Stimulated activated CD4-positive, alpha-beta T cell treated with anti-CD3 and anti-CD28 coated beads, Interleukin-2, amount 100 ng/mL, for 48 hours (primary cell): ENCODE results near the gene SLC15A4.
A peak's percentile ranks its signal among the peaks of the same experiment; 100 is the strongest.

Source experiments
- DNase-seq, 2 donors: peaks; one replicate each; pipeline ENCODE4 v3.0.0-alpha.2; 2020

Gene SLC15A4

DNA sequence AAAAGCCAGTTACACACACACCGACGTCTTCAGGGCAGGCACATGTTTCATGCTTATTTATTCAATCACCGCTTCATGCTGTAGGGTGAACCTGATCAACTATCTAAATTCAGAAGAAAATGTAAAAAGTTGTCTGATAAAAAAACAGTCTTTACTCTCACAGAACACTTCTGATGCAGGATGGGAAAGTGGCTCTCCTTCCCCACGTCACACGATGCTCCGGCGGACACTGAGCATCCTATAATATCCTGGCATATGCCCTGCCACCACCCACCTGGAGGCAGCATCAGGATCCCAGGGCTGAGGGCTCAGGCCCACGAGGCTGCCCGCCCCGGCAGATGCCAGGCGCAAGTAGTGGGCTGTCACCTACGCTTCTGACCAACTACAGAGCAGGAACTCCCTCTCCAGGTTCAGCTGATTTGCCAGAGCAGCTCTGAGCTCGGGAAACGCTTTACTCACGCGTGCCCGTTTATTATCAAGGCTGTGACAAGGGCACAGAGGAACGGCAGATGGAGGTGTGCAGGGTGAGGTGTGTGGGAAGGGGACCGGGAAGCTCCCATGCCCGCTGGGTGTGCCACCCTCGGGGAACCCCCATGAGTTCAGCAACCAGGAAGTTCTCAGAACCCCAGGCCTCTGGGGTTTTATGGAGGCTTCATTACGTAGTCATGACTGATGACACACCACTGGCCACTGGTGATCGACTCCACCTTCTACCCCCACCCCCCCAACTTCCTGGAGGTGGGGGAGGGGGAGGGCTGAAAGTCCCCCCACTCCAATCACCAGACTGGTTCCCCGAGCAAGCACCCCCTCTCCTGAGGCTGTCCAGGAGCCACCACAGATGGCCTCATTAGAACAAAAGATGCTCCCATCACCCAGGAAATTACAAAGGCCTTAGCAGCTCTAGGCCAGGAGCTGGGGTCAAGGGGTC lies 32.1 kb downstream of the SLC15A4 start:
- no peak for DNase-seq

DNA sequence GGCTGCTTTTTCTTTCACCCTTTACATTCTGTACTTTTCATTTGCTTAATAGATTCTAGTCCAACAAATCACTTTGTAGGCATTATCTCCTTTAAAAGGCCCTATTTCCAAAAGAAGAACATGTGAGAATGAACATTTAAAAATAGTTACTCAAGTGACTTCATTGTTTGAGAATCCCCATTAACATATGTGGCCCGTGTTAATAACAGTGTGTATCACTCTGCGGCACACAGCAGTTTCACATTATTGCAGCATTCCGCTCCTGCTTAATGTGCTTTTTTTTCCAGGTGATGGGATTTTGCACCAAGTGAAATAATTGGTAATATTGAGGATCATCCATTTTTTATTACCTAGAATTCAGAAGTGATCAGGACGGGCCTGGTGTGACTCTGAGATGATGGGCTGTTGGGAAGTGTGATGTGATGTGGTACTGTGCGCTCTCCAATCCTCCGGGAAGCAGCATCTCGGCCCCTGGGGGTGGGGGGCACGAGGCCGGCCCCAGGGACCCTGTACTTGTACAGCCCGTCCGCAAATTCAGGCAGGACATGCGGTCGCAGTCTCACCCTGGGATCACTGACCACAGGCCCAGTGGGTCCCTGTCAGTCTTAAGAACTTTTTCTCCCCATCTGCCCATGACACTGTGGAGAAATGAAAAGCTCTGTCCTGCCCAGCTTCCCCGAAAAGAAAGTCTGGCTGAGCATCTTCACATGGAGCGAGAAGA lies 32.9 kb downstream of the SLC15A4 start:
- no peak for DNase-seq

- DNase-seq: no peak
Observed at GRCh38 chr12:128790221-128790620, 33.5 kb downstream of the SLC15A4 start.

DNA sequence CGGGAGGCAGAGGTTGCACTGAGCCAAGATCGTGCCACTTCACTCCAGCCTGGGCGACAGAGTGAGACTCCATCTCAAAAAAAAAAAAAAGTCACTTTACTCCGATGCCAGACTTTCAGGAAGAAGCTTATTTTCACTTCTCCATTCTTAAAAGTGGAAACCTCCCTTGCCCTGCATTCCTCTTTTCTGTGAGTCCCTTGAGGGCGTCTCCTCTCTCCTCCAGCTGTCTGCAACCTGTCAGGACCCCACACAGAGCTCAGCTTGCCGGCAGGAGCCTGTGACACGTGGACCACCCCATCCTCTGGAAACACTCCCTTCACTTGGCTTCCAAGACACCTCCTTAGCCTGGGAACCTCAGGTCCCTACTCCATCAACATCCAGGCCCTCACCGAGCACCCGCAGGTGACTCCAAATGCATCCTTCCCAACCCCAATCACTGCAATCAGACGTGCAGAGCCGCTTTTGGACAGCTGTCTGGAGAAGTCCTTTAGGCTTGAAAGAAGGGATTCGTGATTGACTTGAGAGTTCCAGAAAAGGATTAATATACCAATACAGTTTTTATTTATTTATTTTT lies 34.3 kb downstream of the SLC15A4 start:
- DNase-seq: no peak

- no peak for DNase-seq
Observed at GRCh38 chr12:128787827-128788226, 35.9 kb downstream of the SLC15A4 start.

DNA sequence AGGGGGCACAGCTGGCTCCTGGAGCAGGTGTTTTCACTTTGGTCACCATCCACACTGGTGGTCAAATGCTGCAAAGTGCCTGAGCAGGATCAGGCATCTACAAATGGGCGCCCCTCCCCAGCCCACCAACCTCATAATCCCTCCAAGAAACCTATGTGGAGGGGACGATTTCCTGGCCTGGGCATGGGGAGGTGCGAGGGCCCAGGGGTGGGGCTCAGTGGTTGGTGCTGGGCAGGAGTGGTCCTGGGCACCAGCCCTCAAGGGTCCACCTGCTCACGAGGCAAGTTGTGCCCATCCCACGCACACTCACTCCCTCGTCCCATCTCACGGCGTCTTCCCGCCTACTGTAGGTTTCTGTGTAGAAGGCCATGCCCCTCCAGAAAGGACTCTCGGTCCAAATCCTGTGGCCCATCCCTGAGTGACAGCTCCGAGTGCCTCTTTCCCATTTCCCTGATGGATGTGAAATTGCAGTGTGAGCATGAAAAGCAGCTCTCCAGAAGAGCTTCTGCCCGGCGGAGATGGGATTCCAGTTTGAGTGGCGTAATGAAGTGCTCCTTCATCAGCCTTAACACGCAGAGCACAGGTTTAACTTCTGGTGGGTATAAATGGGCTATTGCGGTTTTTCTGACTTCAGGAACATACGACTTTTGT lies 36.9 kb downstream of the SLC15A4 start:
- DNase-seq: no peak

DNA sequence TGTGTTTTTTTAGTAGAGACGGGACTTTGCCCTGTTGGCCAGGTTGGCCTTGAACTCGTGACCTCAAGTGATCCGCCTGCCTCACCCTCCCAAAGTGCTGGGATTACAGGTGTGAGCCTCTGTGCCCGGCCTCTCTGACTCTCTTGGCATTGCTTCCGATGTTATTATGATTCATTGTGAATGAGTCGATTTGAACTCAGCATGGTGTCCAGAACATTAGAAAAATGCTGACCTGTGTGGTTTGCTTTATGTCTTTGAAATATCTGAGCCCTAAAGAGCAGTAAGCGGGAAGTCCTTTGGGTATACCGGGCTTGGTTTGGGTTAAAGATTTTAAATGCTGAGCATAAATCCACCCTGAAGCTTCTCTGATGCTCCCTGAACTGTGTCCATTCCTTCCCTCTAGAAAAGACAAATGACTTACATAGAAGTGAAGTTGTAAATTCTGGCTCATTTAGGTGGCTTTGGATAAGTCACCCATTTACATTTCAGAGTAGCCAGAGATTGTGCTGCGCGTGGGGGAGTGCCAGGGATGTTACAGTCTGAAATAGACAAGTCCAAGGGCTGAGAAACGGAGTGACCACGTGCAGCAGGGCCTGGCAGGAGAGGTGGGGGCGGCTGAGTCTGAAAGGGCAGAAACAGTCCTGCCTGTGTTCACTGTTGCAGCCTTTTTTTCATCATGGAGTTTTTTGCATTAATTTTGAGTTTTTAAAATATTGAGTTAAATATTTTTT lies 39.6 kb downstream of the SLC15A4 start:
- DNase-seq: no peak

GRCh38 chr12:128783129-128783574 lies 40.6 kb downstream of the SLC15A4 start:
- DNase-seq: peak; percentile 7 to 23

- no peak for DNase-seq
Observed at GRCh38 chr12:128779901-128780300, 43.9 kb downstream of the SLC15A4 start.

GRCh38 chr12:128772249-128772648 lies 51.5 kb downstream of the SLC15A4 start:
- DNase-seq: no peak

GRCh38 chr12:128771681-128772080 lies 52.1 kb downstream of the SLC15A4 start:
- no peak for DNase-seq

DNA sequence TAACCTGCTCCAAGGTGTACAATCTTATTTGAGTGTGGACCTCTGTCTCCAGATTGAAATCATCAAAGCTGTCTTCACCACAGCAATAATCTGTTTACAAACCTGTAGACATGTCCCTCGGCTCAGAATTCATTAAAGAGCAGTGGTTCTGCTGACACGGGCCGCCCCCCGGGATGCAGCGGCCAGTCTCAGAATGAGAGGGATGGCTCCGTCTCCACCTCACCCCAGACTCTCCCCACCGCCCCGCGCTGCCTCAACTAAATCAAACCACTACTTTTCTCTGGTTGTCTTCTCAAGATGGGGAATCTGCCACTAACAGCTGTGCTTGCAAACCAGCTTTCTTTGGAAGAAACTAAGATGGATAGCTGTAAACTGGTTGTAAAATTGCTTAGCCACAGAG lies 56.2 kb downstream of the SLC15A4 start:
- DNase-seq: no peak

GRCh38 chr12:128766738-128767501 lies 56.8 kb downstream of the SLC15A4 start:
- no peak for DNase-seq

- DNase-seq: no peak
Observed at GRCh38 chr12:128763395-128763794, 60.4 kb downstream of the SLC15A4 start.

DNA sequence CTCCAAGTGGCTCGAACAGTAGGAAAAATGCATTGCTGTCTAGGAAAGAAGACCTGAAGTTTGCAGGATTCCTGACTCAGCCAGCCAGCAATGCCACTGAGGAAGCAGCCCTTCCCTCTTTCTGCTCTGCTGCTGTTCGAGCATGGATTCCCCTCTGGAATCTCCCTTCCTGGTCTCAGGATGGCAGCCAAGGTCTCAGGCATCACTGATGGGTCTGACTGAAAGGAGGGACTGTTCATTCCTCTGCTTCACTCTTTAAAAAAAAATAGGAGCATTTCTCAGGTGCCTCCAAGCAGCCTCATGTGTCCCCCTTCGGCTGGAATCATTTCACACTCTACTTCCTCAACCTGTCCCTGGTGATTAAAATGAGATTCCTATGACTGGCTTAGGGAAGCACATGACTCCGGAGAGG lies 62.4 kb downstream of the SLC15A4 start:
- DNase-seq: no peak

- DNase-seq: no peak
Observed at GRCh38 chr12:128755566-128755965, 68.2 kb downstream of the SLC15A4 start.

GRCh38 chr12:128754275-128754674 lies 69.5 kb downstream of the SLC15A4 start:
- no peak for DNase-seq

- DNase-seq: no peak
Observed at GRCh38 chr12:128753438-128753837, 70.3 kb downstream of the SLC15A4 start.

DNA sequence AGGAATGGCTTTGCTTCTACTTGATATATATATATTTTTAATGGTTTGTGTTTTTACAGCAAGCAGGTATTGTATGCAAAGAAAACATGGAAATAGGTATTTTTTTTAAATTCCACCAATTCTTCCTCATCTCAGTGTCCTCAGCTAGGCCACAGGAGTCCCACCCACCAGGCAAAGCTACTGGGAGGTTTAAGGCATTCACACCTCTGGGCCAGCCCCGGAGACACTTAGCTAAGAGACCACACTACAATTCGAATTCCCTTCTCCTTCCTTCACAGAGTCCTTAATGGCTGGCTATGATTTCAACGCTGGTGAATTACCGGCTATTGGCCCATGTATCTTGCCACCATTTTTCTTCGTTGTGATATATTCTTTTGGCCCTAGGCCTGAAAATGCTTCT lies 71.4 kb downstream of the SLC15A4 start:
- DNase-seq: no peak

GRCh38 chr12:128747441-128747840 lies 76.3 kb downstream of the SLC15A4 start:
- no peak for DNase-seq
